ENCODE measurements around the gene RHBDL2. TPM values are rescaled to one million over a fixed set of nuclear protein-coding genes. Genes with fewer than 3 reads are reported as not detected.

The RHBDL2 gene
- total RNA-seq, 4 donors from 2014 or later, result not detected

GRCh38 chr1:38885092-38885491 is 56.5 kb downstream of the RHBDL2 start:
- no peaks in the 10 kb centered on the region for H3K9me3 ChIP-seq
- DNase-seq (no peak), ATAC-seq (no peak)
- no peaks in the 10 kb centered on the region for H3K4me1 ChIP-seq
- H3K4me3 ChIP-seq, result no peak overlapping the region
- in situ Hi-C loops (cut with MboI; ENCODE audit: low sequenced_read_pairs in 4 of 4), result no loop called here
- H3K27ac ChIP-seq, result no peak overlapping the region
- no peak for TF ChIP-seq POLR2A (IDR thresholded peaks at IDR 0.05)
- TF ChIP-seq, protein P1, sequence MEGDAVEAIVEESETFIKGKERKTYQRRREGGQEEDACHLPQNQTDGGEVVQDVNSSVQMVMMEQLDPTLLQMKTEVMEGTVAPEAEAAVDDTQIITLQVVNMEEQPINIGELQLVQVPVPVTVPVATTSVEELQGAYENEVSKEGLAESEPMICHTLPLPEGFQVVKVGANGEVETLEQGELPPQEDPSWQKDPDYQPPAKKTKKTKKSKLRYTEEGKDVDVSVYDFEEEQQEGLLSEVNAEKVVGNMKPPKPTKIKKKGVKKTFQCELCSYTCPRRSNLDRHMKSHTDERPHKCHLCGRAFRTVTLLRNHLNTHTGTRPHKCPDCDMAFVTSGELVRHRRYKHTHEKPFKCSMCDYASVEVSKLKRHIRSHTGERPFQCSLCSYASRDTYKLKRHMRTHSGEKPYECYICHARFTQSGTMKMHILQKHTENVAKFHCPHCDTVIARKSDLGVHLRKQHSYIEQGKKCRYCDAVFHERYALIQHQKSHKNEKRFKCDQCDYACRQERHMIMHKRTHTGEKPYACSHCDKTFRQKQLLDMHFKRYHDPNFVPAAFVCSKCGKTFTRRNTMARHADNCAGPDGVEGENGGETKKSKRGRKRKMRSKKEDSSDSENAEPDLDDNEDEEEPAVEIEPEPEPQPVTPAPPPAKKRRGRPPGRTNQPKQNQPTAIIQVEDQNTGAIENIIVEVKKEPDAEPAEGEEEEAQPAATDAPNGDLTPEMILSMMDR (IDR thresholded peaks at IDR 0.05 in 4 of 5, conservative IDR thresholded peaks at IDR 0.05 in 1 of 5), result no peak
- intact Hi-C loops (cut with DNase I; ENCODE audit: low total_unique reads), result no loop called here
- H3K27me3 ChIP-seq, result no peaks in the 10 kb centered on the region
- no peaks in the 10 kb centered on the region for H3K36me3 ChIP-seq

GRCh38 chr1:38881487-38881886 is 60.1 kb downstream of the RHBDL2 start, which contains the start of gene GJA9:
TSS of gene GJA9 (minus strand) at chr1:38881587. CDS start at chr1:38876098, 5,489 bp downstream.
- H3K27ac ChIP-seq, result no peak within 1 kb of the TSS
- in situ Hi-C loops (cut with MboI; ENCODE audit: low sequenced_read_pairs in 4 of 4), result no loop called here

GRCh38 chr1:38875811-38876210 is 65.8 kb downstream of the RHBDL2 start:
- TF ChIP-seq, protein P1 (IDR thresholded peaks at IDR 0.05 in 4 of 5, conservative IDR thresholded peaks at IDR 0.05 in 1 of 5), result no peak
- TF ChIP-seq POLR2A (IDR thresholded peaks at IDR 0.05), result no peak
- DNase-seq (no peak), ATAC-seq (no peak)
- in situ Hi-C loops (cut with MboI; ENCODE audit: low sequenced_read_pairs in 4 of 4) (no loop called here), intact Hi-C loops (cut with DNase I; ENCODE audit: low total_unique reads) (no loop called here)
- H3K27ac ChIP-seq, result no peak overlapping the region
- H3K4me1 ChIP-seq, result peaks cover 24 to 25% of the 10 kb centered on the region in 2 donors
- H3K4me3 ChIP-seq, result no peak overlapping the region
- no peaks in the 10 kb centered on the region for H3K9me3 ChIP-seq
- no peaks in the 10 kb centered on the region for H3K36me3 ChIP-seq
- H3K27me3 ChIP-seq, result no peaks in the 10 kb centered on the region

More at GRCh38 chr1:38881487-38881886, 60.1 kb downstream of the RHBDL2 start, which contains the start of gene GJA9:
- H3K27me3 ChIP-seq, result no peaks in the 10 kb centered on the region
- intact Hi-C loops (cut with DNase I; ENCODE audit: low total_unique reads), result no loop called here
- DNase-seq (no peak), ATAC-seq (no peak)
- TF ChIP-seq POLR2A (IDR thresholded peaks at IDR 0.05), result no peak
- TF ChIP-seq, protein P1 (IDR thresholded peaks at IDR 0.05 in 4 of 5, conservative IDR thresholded peaks at IDR 0.05 in 1 of 5), result no peak
- no peaks in the 10 kb centered on the region for H3K4me1 ChIP-seq
- no peaks in the 10 kb centered on the region for H3K9me3 ChIP-seq
- H3K36me3 ChIP-seq, result no peaks in the 10 kb centered on the region
- H3K4me3 ChIP-seq, result no peak within 1 kb of the TSS

GRCh38 chr1:38873027-38873969 is 68.3 kb downstream of the RHBDL2 start, which contains the start of gene MYCBP:
TSS of gene MYCBP (minus strand) at chr1:38873348. CDS start at chr1:38873305, 43 bp downstream.
- H3K27me3 ChIP-seq, result no peaks in the 10 kb centered on the region
- peaks cover 24 to 25% of the 10 kb centered on the region in 2 donors for H3K4me1 ChIP-seq
- in situ Hi-C loops (cut with MboI; ENCODE audit: low sequenced_read_pairs in 4 of 4) (loop anchor here in 3 of 4 donors (25.0 kb wide), 2 partner anchors 139 to 214 kb away; no protein-coding TSS in a partner anchor), intact Hi-C loops (cut with DNase I; ENCODE audit: low total_unique reads) (loop anchor here (1.0 to 2.0 kb wide), 3 partner anchors 14 to 154 kb away; partner anchors contain the start of genes AKIRIN1, NDUFS5 and RRAGC)
- DNase-seq (peak; percentile 94 to 95), ATAC-seq (peak; percentile 98)
- H3K9me3 ChIP-seq, result no peaks in the 10 kb centered on the region
- H3K4me3 ChIP-seq, result peak within 1 kb of the TSS; percentile 69 to 95 (median 73)
- peak; percentile 25 to 37 for TF ChIP-seq POLR2A (IDR thresholded peaks at IDR 0.05)
- TF ChIP-seq, protein P1 (IDR thresholded peaks at IDR 0.05 in 4 of 5, conservative IDR thresholded peaks at IDR 0.05 in 1 of 5), result peak in 2 of 5 experiments; percentile 22 to 24
- peak within 1 kb of the TSS; percentile 69 to 86 (median 77) for H3K27ac ChIP-seq
- no peaks in the 10 kb centered on the region for H3K36me3 ChIP-seq

All from gastrocnemius medialis (tissue), 4 donors.